HepG2 (cell line): ENCODE data around the gene INTS7.

Experiments used
- ETV6 ChIP-seq: sonication (generic); formaldehyde crosslinking; conservative IDR thresholded peaks from 2 replicates; pipeline ENCODE4 v1.4.0; 2020; ENCODE audit warnings: missing genetic modification reagents
- NFYC ChIP-seq: IDR thresholded peaks from 2 replicates; pipeline ENCODE4 v1.6.1; 2016; ENCODE audit warnings: missing genetic modification reagents, missing compliant biosample characterization
- PBX3 ChIP-seq: sonication (generic); formaldehyde crosslinking; IDR thresholded peaks from 2 replicates; pipeline ENCODE4 v1.8.1; 2023; ENCODE audit warnings: missing genetic modification reagents, inconsistent platforms, borderline replicate concordance
- ZBTB1 ChIP-seq: sonication (generic); formaldehyde crosslinking; IDR thresholded peaks from 2 replicates; pipeline ENCODE4 v1.4.0; 2020; ENCODE audit warnings: missing genetic modification reagents, borderline replicate concordance

GRCh38 chr1:212078826-212079225 is 43.5 kb upstream of the INTS7 start:
- no peak for TF ChIP-seq NFYC (CRISPR knock-in tag)
- no peak for TF ChIP-seq PBX3 (CRISPR knock-in tag)
- TF ChIP-seq ETV6: no peak
- TF ChIP-seq ZBTB1: no peak
